Astrocyte (in vitro differentiated cells and primary cell): ENCODE results near the gene TSFM. TPM values are rescaled to one million over a fixed set of nuclear protein-coding genes. Genes with fewer than 3 reads are reported as not detected.
A peak's percentile ranks its signal among the peaks of the same experiment; 100 is the strongest.

ENCODE experiments used
- DNase-seq: peaks from one replicate; pipeline ENCODE4 v3.0.0-alpha.2; 2010; ENCODE audit warnings: low read depth
- FAIRE-seq: peaks from 2 replicates; lab custom pipeline; 2011; peaks lifted over from hg19 to GRCh38; lab: Jason Lieb, UNC
- H2AFZ ChIP-seq: 2 replicates; pipeline ENCODE4 v1.6.0; 2012; ENCODE audit warnings: low read depth, low read length, inconsistent platforms
- H3K27ac ChIP-seq: 2 replicates; pipeline ENCODE4 v1.5.1; 2011; ENCODE audit warnings: low read depth, low read length, inconsistent platforms
- H3K27me3 ChIP-seq: 2 replicates; pipeline ENCODE4 v1.6.0; 2011; ENCODE audit warnings: low read length, inconsistent platforms; ENCODE audit not compliant: insufficient read depth
- H3K36me3 ChIP-seq: 2 replicates; pipeline ENCODE4 v1.5.1; 2011; ENCODE audit warnings: low read length, inconsistent platforms; ENCODE audit not compliant: insufficient read depth
- H3K4me1 ChIP-seq: 2 replicates; pipeline ENCODE4 v1.5.1; 2011; ENCODE audit warnings: low read length, inconsistent platforms; ENCODE audit not compliant: insufficient read depth
- H3K4me2 ChIP-seq: 2 replicates; pipeline ENCODE4 v1.6.0; 2012; ENCODE audit warnings: low read length, inconsistent platforms
- H3K4me3 ChIP-seq: 2 replicates; pipeline ENCODE4 v1.5.1; 2011; ENCODE audit warnings: low read depth, mild to moderate bottlenecking, low read length, inconsistent platforms; ENCODE audit not compliant: insufficient read depth
- H3K79me2 ChIP-seq: 2 replicates; pipeline ENCODE4 v1.6.0; 2012; ENCODE audit warnings: mild to moderate bottlenecking, low read length, inconsistent platforms; ENCODE audit not compliant: insufficient read depth
- H3K9ac ChIP-seq: 2 replicates; pipeline ENCODE4 v1.6.0; 2012; ENCODE audit warnings: mild to moderate bottlenecking, low read length, inconsistent platforms
- H3K9me3 ChIP-seq: 2 replicates; pipeline ENCODE4 v1.5.1; 2012; ENCODE audit warnings: low read depth, mild to moderate bottlenecking, low read length, inconsistent platforms; ENCODE audit not compliant: insufficient read depth
- H4K20me1 ChIP-seq: 2 replicates; pipeline ENCODE4 v1.6.0; 2012; ENCODE audit warnings: low read length, inconsistent platforms; ENCODE audit not compliant: insufficient read depth
- H3K27ac Mint-ChIP-seq: one replicate; pipeline ENCODE4 v1.8.0; 2021; ENCODE audit warnings: mild to moderate bottlenecking, mixed read lengths; ENCODE audit not compliant: unreplicated experiment
- H3K27me3 Mint-ChIP-seq: one replicate; pipeline ENCODE4 v1.8.0; 2021; ENCODE audit warnings: low read depth, mixed read lengths; ENCODE audit not compliant: unreplicated experiment
- H3K36me3 Mint-ChIP-seq: one replicate; pipeline ENCODE4 v1.8.0; 2021; ENCODE audit warnings: low read depth, mixed read lengths; ENCODE audit not compliant: unreplicated experiment
- H3K4me1 Mint-ChIP-seq: one replicate; pipeline ENCODE4 v1.8.0; 2021; ENCODE audit warnings: low read depth, mixed read lengths; ENCODE audit not compliant: unreplicated experiment
- H3K4me3 Mint-ChIP-seq: one replicate; pipeline ENCODE4 v1.8.0; 2021; ENCODE audit warnings: mild to moderate bottlenecking, moderate library complexity, mixed read lengths; ENCODE audit not compliant: unreplicated experiment
- H3K9me3 Mint-ChIP-seq: one replicate; pipeline ENCODE4 v1.8.0; 2021; ENCODE audit warnings: mild to moderate bottlenecking, mixed read lengths; ENCODE audit not compliant: unreplicated experiment
- CTCF ChIP-seq: IDR thresholded peaks from 2 replicates; pipeline ENCODE4 v1.5.1; 2011; ENCODE audit warnings: low read depth, mild to moderate bottlenecking, inconsistent platforms, low read length, moderate library complexity; ENCODE audit not compliant: insufficient read depth
- EZH2 ChIP-seq: IDR thresholded peaks from 2 replicates; pipeline ENCODE4 v1.6.1; 2012; ENCODE audit warnings: mild to moderate bottlenecking, low read length, inconsistent platforms; ENCODE audit not compliant: insufficient read depth
- total RNA-seq: library from RNA; stranded (reverse); gene quantifications from 2 replicates; pipeline ENCODE4 v1.2.1, GENCODE V29; 2021

Gene TSFM
- total RNA-seq, 1 donor from 2014 or later: 26.6 TPM

DNA sequence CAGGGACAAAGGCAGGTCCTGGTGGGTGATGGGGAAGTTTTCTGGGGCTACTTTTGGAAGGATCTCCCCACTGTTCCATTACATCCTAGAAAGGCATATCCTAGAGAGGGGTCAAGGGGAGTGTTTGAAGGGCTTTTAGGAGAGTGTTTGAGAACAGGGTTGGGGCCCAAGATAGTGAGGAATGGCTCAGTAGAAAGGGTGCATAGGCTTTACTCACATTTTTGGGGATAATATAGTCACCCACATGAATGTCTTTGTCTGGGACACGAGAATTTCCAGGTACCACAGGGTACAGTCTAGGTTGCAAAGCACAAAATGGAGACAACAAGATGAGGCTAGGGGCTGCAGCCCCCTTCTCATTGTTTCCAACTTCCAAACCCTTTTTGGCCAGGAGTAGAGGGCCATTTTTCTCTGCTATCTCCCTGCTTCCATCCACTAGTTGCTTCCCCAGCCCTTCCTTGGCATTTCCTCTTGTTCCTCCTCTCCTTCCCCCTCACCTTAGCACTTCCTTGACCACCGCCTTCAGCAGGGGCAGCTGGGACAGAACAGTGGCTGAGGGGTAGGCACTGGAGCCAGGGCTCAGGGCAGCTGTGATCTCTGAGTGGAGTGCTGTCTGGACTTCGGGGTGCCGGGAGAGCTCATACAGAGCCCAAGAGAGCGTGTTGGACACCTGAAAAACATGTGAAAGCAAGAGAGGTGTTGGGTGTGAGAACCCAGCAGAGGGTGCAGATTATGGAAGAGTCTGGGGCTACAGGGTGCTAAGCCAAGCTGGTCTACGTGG, 18.5 kb upstream of the TSFM start:
- peaks cover 19% of the 10 kb centered on the region for H3K36me3 Mint-ChIP-seq
- TF ChIP-seq CTCF: no peak
- TF ChIP-seq EZH2: no peak

DNA sequence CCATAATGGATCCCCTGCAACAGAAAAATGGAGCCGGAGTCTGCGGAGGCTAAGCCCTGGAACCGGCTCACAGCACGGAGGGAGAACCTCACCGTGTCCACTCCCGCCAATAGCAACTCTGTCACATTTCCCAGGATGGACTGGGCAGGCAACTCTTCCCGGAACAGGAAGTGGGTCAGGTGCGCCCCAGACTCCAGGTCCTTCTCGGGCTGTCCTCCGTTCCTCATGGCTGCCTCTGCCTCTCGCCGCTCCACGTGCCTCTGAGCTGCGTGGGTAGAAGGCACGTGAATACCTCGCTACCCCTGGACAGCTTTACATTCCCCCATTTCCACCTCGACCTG, 18.0 kb upstream of the TSFM start:
- peaks cover 5% of the 10 kb centered on the region for H3K4me1 Mint-ChIP-seq
- DNase-seq: no peak
- no peak overlapping the region for H3K27ac ChIP-seq
- peaks cover 20% of the 10 kb centered on the region for H3K36me3 Mint-ChIP-seq
- H3K36me3 ChIP-seq: no peaks in the 10 kb centered on the region
- peak overlapping the region; percentile 49 for H2AFZ ChIP-seq
- peak overlapping the region; percentile 44 for H3K4me3 ChIP-seq
- H3K27ac Mint-ChIP-seq: no peak overlapping the region
- H3K27me3 ChIP-seq: peaks cover 36% of the 10 kb centered on the region
- H3K79me2 ChIP-seq: no peaks in the 10 kb centered on the region
- H3K9me3 ChIP-seq: no peaks in the 10 kb centered on the region
- peaks cover 10% of the 10 kb centered on the region for H4K20me1 ChIP-seq
- peaks cover 26% of the 10 kb centered on the region for H3K4me1 ChIP-seq
- FAIRE-seq: no peak
- TF ChIP-seq CTCF: no peak
- TF ChIP-seq EZH2: no peak
- peak overlapping the region; percentile 80 for H3K4me2 ChIP-seq
- peak overlapping the region; percentile 31 for H3K9ac ChIP-seq
- no peak overlapping the region for H3K4me3 Mint-ChIP-seq
- no peaks in the 10 kb centered on the region for H3K9me3 Mint-ChIP-seq
- peaks cover 50% of the 10 kb centered on the region for H3K27me3 Mint-ChIP-seq

More for the DNA sequence above, 18.5 kb upstream of the TSFM start:
- Histone ChIP-seq H3K27me3 (peaks cover 36% of the 10 kb centered on the region), H2AFZ (no peak overlapping the region), H3K4me1 (peaks cover 26% of the 10 kb centered on the region), H3K79me2 (no peaks in the 10 kb centered on the region), H3K4me2 (peak overlapping the region; percentile 80), H3K9ac (no peak overlapping the region), H4K20me1 (peaks cover 10% of the 10 kb centered on the region), H3K4me3 (no peak overlapping the region), H3K36me3 (no peaks in the 10 kb centered on the region), H3K27ac (no peak overlapping the region), H3K9me3 (no peaks in the 10 kb centered on the region)
- Mint-ChIP-seq H3K27ac (peak overlapping the region; percentile 50), H3K4me3 (no peak overlapping the region), H3K4me1 (peaks cover 5% of the 10 kb centered on the region), H3K9me3 (no peaks in the 10 kb centered on the region), H3K27me3 (peaks cover 50% of the 10 kb centered on the region)
- DNase-seq: no peak
- no peak for FAIRE-seq
